HG02885 (cell line): ENCODE data around the gene TLX1.

Source experiments
- ATAC-seq: cut with Tn5 transposase; IDR thresholded peaks from one replicate; pipeline ENCODE4 v1.9.1; 2021; ENCODE audit warnings: mild to moderate bottlenecking; ENCODE audit not compliant: unreplicated experiment, poor library complexity

The TLX1 gene

DNA sequence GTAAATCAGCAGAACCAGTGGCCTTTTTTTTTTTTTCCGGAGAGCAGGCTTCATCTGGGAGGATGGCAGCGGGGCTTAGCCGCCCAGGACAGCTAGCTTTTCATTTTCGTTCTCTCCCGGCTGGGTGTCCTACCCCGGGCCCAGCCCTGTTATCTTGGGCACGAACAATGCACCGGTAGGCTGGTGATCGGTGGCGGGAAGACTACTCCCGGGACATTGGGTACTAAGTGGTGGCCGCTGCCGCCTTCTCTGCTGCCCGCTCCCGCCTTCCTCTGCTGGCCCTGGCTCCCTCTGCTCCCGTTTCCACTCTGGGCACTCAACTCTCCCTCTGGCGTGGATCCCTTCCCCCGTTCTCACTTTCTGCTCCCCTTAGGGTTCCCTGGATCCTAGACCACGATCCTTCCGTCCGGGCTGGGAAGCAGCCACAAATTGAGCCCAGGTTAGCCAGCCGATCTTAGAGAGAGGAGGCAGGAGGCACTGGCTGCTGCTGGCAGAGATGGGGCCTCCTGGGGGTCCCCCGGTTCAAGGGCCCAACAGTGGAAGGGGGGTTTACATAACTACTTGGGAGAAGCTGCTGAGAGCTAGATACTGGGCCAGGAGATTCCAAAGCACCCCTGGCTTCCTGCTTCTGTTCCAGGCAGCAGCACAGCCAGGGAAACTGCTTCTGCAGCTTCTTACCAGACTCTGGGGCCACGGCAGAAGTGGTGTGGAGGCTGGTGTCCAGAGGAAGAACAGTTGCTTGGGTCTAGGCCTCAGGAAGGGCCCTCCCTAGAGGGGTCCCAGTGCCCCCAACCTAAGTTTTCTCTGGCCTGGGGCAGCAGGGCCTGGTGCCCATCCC, 1.8 kb downstream of the TLX1 start:
- no peak for ATAC-seq

DNA sequence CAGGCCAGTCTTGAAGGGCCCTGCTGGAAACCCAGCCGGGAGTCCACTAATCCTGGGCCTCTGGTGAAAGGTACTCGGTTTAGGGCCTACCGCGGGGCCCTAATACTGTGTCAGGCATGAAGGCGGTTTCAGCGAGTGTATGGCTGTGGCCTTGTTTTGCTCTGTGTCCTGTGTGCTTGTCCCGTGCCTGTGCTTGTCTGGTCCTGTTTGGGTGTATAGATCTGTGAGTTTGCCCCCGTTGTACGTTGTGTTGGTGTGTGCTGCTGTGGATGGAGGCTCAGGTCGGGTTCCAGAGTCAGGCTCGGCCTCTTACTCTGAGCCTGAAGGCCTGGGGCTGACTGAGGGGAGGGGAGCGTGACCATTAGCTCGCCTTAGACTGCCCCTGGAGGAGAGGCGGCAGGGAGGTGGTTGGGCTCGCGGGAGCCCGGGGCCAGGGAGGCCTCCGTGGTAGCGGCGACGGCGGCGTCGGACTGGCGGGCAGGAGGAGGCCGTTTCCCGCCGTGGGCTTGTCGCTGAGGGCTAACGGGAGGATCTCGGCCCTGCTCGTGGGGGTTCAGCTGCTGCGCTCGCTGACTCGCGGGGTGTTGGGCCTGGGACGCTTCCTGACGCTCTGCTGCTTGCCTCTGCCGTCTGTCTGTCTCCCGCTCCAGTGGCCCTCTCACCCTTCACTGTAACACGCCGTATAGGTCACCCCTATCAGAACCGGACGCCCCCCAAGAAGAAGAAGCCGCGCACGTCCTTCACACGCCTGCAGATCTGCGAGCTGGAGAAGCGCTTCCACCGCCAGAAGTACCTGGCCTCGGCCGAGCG, 2.6 kb downstream of the TLX1 start:
- ATAC-seq = no peak

DNA sequence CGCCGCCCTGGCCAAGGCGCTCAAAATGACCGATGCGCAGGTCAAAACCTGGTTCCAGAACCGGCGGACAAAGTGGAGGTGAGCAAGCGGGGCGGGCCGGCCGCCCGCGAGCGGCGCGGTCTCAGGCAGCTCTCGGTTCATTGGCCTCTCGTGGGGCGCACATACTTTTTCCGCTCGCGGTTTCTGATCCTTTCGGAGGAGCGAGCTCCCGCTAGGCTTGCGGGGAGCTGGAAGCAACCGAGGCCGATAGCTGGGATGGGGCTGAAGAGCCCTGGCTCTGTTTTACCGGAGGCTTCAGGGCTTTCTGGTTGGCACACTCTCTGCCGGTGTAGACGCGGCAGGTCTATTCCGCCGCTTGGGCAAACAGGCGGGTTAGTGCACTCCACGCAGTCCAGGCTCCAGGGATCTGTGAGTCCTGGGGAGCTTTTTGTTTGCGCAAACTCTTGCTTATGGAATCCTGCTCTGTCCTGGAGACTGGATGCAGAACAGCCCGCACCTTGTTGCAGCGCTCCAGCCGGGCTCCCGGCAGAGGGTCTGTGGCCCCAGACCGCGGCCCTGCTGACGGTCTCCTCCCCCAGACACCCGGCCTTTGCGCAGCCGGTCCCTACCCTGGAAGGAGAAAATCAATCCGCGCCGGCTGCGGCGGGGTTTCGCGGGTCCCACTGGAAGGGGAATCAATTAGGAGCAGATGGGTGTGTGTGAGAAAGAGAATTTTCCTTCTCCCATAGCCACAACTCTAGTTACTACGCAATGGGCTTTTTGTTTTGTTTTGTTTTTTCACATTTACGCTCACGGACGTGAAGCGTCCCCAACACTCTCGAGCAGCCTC, 3.4 kb downstream of the TLX1 start:
- ATAC-seq = no peak

DNA sequence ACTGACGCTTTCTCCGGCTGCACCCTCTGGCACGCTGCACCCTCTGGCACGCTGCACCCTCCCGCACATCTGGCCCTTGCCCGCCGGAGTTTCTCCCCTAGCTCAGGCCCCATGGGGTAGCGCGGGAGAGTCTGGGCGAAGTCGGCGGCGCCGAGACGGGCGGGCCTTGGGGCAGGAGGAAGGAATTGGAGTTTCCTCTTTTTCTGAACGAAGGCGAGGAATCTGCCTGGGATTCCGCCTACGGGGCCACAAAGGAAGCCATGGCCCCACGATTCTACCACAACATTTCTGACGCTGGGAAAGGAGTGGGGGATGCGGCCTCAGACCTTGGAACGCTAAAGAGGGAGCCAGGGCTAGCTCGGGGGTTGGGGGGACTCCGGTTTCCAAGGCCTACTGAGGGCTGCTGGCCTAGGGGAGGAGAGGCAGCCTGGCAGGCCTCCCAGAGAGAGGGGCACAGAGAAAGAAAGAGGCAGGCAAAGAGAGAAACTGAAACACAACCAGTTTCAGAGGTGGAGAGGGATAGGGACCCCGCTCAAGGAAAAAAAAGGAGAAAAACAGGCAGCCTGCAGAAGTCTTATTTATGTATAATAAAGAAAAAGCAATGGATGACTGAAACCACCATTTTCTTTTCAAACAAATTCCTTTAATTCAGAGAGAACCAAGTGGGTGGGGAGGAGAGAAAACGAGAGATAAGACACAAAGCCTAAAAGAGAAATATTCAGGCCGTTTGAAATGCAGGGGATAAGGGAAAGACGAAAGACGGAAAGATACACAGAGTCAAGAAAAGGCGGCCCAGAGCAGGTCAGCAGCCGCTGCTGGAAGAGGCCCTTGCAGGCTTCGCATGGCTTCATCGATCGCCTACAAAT, 4.3 kb downstream of the TLX1 start:
- no peak for ATAC-seq

DNA sequence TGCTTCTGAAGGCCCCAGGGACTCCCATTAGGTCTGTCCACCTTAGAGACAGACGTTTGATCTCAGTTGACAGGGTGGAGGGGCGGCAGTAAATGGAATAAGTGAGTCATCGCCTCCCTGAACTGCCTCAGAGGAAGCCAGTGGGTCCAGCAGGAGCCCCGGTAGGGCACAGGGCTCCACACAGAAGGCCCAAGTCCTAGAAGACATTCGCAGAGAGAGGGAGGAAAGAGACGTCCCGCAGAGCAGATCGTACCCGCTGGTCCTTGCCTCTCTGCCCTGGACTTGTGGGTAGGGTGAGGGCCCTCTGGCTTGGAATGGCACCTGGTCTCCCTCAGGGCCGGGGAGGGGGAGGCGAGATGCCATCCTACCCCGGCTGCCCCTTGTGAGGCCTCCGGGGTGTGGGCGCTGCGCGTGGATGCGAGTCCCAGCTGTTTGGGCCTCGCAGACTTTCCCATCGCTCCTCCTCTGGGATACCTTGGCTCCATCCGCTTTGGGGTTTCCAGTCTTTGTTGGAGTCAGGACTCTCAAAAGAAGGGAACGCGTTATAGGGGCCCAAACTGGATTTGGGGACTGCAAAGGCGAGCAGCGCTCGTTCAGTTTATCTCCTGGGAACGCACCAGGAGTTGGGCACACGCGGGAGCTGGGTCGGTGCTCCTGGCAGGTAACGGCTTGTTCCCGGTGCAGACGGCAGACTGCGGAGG, 5.1 kb downstream of the TLX1 start:
- no peak for ATAC-seq

DNA sequence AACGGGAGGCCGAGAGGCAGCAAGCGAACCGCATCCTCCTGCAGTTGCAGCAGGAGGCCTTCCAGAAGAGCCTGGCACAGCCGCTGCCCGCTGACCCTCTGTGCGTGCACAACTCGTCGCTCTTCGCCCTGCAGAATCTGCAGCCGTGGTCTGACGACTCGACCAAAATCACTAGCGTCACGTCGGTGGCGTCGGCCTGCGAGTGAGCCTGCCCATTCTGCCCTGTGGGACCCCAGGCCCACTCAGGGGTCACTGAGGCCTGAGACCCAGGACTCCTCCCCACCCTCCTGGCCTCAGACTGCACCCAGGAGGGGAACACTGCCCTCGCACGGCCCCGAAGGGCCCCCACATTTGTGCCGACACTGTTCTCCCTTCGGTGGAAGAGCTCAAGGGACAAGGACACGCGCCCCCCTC, 5.6 kb downstream of the TLX1 start:
- no peak for ATAC-seq

DNA sequence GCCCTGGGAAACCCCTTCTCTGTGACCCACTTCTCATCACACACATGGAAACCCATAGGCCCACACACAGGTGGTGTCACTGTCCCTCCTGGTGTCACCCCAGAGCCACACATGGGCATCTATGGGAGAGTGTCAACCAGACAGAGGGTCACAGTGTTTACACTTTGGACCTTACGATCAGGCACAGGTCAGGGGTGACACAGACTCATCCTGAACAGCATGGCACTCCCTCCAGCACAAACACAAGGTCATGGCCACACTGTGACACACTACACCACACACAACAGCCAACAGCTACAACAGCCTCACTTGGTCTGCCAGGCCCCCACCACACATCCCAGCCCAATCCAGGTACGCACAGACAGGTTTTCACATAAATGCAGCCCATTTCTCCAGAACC, 6.2 kb downstream of the TLX1 start:
- ATAC-seq = no peak

DNA sequence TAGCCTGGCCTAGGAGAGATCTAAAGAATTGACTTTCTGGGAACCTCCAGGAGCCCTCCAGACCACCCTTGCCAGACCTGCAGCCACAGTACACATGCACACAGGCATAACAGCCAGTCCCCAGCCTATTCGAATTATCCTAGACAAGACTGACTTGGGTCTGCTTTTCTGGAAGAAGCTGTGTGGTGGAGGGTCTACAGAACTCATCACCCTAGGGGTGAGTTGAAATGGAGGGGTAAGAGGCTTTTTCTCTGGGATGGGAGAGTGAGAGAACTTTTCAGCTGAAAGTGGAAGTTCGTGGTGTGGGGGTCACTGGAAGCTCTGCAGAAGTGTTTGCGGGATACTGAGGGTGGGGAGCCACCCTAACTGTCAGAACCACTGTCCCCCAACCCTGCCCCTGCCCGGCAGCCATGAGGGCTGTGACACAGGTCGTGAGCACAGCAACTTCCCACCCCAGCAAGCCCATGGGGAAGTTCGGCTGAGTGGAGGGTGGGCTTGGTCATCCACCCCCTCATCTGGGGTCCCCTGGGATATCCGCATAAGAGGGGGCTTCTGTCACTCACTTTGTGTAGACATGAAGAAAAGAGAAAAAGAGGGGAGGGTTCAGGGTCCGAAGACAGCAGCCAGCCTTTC, 7.8 kb downstream of the TLX1 start:
- no peak for ATAC-seq

DNA sequence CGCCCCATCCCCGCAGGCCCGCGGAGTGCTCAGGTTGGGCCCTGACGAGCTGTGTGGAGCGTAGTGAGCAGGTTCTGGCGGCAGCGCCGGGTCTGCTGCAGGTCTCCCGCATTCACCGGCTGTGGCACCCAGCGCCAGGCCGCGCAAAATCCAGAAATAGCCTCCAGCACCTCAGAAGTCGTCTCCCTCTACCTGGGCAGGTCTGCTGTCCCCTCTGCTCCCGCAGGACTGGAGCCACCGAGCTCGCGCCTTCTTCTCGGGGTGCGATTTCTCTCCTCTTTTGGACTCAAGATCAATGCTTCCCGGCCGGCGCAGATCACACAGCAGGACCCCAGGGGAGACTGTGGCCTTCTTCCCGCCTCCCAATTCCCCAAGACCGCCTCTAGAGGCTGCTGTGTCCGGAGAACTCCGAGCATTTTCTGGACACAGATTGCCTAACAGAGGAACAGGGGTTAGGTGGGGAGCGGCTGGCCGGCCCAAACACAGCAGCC, 8.4 kb downstream of the TLX1 start:
- no peak for ATAC-seq

DNA sequence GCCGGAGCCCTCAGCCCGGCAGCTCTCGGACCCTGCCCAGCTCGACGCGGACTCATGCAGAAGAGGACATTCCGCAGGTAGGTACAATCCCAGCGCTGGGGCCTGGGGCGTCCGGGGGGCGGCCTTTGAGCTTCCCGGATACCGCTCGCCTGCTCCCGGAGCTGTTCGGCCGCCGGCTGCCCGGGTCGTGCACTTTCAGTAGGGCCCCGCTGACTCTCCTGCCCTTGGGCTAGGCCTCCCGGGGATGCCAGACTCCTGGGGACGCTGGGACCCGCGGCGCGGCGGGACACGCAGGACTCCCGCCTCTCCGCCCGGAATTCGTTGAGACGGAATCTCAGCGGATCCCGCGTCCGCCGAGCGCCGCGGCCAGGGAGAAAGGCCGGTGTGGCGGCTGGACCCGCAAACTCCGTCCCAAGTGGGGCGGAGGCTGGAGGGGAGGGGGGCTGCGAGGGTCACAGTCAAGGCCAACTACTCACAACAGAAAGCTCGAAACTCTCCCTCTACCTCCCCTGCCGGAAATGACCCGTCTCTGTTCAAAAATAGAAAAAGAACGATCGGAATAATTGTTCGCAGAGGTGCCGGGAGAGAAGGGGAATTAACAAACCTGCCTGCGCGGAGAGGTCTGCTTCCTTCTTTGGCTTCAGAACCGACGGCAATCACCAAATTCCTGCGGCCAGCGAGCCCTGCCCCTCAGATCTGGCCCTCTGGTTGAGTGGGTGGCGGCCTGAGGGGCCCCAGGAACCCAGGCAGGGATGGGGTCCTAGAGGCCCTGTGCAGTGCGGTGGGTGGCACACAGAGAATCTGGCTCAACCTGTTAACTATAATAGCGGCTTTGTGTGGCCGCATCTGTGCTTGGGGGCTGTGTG, 9.2 kb downstream of the TLX1 start:
- no peak for ATAC-seq

DNA sequence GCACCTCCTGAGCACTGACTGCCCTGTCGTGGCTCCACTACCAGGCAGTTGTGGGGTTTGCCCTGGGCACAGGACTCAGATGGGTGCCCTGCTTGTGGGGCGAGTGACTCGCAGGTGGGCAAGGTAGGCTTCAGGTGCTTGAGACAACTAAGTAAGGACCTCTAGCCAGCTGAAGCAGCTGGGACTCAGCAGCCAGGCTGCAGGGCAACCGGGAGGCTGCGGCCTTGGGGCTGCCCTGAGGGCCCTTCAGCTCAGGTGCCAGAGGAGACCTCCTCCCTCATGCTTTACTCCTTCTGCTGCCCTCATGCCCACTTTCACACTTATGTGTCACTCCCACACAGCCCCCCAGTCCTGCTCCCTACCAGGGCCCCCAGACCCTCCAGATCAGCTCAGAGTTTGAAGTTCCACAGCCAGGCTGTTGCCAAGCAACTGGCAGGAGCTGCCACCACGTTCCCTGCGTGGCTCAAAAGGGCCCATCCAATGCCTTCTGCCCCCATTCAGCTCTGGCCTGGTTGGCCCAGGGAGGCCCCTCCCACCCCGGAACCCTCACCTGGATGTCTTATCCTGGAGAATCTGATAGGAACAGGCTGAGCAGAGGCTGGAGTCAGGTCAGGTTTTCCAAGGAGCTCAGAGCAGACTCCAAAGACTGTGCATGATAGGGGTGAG, 10.0 kb downstream of the TLX1 start:
- no peak for ATAC-seq

DNA sequence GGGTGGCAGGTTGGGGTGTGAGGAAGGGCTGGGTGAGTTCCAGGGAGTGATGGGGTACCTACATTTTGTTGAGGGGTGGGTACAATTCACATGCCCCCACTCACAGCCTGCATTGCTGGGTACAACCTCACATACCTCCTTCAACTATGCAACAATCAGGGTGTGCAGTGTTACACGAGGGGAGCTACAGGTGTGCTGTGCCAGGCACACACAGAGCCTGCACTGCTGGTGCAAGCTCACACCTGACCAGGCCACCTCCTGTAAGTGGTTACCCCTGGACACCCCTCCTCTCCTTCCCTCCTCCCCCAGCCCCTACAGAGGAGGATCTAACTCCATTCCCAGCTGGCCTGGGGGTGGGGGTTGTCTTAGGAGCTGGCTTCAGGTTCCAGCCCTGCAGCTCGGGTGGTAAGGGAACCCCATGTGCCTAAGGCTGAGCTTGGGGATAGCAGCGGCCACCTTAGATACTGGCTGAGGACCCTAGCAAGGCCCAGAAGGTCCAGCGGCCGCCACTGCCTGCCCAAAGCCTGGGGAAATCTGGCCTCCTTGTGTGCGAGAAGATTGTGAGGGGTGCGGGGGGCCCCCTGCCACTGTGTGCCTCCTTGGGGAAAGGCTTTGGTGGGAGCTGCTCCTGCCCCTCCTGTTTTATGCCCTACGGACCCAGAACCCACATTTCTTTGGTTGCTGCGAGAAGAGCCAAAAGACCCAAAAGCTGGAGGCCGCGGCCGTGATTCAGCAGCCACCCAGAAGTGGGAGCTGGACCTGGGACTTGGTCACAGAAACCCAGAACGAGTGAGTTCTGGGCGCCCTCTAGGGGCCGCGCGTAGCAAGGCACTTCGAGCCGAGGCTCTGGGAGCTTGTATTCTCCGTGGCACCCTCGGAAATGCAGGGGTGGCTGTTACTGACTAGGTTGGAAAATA, 10.8 kb downstream of the TLX1 start:
- ATAC-seq = peak; percentile 69

DNA sequence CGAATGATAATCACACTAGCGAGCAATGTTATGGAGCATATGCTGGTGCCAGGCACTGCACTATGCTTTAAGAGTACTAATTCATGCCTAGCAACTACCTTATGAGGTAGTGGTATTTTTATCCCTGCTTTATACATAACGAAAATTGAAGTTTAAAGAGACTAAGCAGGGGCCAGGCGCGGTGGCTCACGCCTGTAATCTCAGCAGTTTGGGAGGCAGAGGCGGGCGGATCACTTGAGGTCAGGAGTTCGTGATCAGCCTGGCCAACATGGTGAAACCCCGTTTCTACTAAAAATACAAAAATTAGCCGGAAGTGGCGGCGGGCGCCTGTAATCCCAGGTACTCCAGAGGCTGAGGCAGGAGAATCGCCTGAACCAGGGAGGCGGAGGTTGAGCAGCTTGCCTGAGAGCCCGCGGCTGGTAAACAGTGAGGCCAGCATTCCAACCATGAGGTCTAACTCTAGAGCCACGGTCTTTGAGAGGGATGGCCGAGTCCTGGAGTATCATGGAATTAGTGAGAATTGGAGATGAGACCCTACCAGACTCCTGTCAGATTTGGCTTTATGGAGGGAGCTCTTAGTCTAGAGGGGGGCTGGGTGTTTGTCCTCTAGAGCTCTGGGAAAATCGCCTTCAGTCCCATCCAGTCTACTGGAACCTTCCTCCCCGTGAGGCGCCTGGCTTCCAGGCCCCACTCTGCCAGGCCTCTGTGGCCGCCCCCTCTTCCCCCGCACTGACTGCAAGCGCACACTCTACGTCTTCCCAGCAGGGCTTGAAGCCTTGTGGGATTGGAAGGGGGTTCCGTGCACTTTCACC, 11.6 kb downstream of the TLX1 start:
- no peak for ATAC-seq

DNA sequence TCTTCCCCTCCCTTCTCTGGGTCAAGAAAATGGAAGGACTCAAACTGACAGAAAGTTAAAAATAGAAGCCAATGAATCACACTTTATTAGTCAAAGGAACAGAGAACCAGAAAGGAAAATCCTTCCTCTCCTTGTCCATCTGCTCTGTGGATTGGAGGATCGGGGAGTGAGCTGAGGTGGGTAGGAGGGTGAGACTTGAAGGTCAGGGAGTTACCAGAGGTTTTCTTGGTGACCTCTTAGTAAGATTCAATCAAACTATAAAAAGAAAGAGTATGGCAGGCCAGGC, 12.2 kb downstream of the TLX1 start:
- ATAC-seq = no peak

DNA sequence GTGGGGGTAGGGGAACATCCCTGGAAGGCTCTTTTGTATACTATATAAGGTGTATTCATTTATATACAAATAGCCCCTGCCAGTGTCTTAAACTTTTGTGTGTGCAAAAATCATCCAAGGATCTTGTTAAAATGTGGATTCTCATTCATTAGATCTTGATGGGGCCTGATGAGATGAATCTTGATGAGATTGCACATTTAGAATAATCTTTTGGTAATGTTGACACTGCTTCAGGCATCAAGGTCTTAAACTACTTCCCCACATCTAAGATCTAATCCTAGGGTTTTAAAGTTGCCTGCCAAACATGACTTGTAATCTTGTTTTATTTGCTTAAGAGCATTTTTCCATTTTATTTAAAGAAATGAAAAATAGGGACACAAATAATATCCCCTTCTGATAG, 13.0 kb downstream of the TLX1 start:
- ATAC-seq = no peak

DNA sequence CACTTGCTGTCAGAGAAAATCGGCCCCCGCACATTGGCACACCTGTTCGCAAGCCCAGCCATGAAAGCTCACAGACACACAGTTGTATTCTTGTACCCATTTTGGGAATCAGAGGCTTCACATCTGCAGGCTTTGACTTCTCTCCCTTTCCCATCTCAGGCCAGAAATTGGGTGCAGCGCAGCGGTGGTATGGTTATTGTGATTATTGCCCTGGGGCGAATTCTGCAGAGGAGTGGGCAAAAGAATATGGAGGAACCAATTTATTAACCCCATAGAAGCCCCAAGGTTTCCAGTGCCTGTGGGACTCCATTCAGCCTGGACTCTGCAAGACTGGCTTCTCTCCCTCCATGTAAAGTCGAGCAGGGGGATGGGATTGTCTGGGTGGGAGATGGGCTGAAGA, 14.0 kb downstream of the TLX1 start:
- no peak for ATAC-seq
